Type B pancreatic cell (in vitro differentiated cells): Measurements from ENCODE around the gene EPHX1. TPM values are rescaled to one million over a fixed set of nuclear protein-coding genes. Genes with fewer than 3 reads are reported as not detected.

Experiments
- DNase-seq: peaks from one replicate; pipeline ENCODE4 v3.0.0; 2021; ENCODE audit warnings: mixed read lengths; ENCODE audit not compliant: unreplicated experiment; ENCODE audit errors: extremely low spot score
- H3K27ac Mint-ChIP-seq: 2 replicates; pipeline ENCODE4 v1.8.0; 2021; ENCODE audit warnings: mild to moderate bottlenecking, mixed read lengths
- H3K27me3 Mint-ChIP-seq: 2 replicates; pipeline ENCODE4 v1.8.0; 2021; ENCODE audit warnings: mixed read lengths
- H3K36me3 Mint-ChIP-seq: 2 replicates; pipeline ENCODE4 v1.8.0; 2021; ENCODE audit warnings: mixed read lengths
- H3K4me1 Mint-ChIP-seq: one replicate; pipeline ENCODE4 v1.8.0; 2021; ENCODE audit warnings: mixed read lengths; ENCODE audit not compliant: unreplicated experiment
- H3K4me3 Mint-ChIP-seq: 2 replicates; pipeline ENCODE4 v1.8.0; 2021; ENCODE audit warnings: mild to moderate bottlenecking, mixed read lengths
- H3K9me3 Mint-ChIP-seq: 2 replicates; pipeline ENCODE4 v1.8.0; 2021; ENCODE audit warnings: mixed read lengths
- total RNA-seq: library from RNA; stranded (reverse); gene quantifications from 2 replicates; pipeline ENCODE4 v1.2.1, GENCODE V29; 2021; ENCODE audit warnings: low replicate concordance
- TF ChIP-seq, protein P1 (sequence below): fragments of 200-600 bp; sonication (generic); conservative IDR thresholded peaks from 2 replicates; pipeline ENCODE4 v1.5.0; 2021; ENCODE audit warnings: antibody characterized with exemption, mild to moderate bottlenecking

EPHX1 gene
- total RNA-seq, 1 donor from 2014 or later = 65.2 TPM

DNA sequence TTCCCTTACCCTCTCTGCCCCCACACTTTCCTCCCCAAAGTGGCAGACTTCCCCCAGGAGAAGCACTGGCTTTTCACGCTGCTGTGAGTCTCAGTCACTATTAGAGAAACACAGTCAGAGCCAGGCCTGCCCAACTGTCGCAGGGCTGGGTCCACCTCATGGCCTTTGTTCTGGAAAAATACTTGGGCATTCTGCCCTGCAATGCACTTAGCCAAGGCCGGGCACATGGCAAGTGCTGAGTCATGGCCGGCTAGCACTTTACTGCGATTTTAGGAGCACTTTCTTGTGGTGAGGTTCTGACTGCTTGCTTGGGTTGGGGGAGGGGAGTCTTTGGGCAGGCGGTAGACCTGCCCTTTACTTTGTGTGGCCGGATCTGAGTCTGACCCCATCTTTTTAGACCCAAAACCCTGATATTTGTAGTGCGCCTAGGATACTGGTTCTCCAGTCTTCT lies 7.7 kb downstream of the EPHX1 start:
- no peaks in the 10 kb centered on the region for H3K9me3 Mint-ChIP-seq
- DNase-seq = no peak
- no peak overlapping the region for H3K27ac Mint-ChIP-seq
- H3K4me3 Mint-ChIP-seq = no peak overlapping the region
- no peaks in the 10 kb centered on the region for H3K36me3 Mint-ChIP-seq
- H3K27me3 Mint-ChIP-seq = no peaks in the 10 kb centered on the region
- H3K4me1 Mint-ChIP-seq = peaks cover 26% of the 10 kb centered on the region
- TF ChIP-seq, protein P1, sequence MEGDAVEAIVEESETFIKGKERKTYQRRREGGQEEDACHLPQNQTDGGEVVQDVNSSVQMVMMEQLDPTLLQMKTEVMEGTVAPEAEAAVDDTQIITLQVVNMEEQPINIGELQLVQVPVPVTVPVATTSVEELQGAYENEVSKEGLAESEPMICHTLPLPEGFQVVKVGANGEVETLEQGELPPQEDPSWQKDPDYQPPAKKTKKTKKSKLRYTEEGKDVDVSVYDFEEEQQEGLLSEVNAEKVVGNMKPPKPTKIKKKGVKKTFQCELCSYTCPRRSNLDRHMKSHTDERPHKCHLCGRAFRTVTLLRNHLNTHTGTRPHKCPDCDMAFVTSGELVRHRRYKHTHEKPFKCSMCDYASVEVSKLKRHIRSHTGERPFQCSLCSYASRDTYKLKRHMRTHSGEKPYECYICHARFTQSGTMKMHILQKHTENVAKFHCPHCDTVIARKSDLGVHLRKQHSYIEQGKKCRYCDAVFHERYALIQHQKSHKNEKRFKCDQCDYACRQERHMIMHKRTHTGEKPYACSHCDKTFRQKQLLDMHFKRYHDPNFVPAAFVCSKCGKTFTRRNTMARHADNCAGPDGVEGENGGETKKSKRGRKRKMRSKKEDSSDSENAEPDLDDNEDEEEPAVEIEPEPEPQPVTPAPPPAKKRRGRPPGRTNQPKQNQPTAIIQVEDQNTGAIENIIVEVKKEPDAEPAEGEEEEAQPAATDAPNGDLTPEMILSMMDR = no peak

DNA sequence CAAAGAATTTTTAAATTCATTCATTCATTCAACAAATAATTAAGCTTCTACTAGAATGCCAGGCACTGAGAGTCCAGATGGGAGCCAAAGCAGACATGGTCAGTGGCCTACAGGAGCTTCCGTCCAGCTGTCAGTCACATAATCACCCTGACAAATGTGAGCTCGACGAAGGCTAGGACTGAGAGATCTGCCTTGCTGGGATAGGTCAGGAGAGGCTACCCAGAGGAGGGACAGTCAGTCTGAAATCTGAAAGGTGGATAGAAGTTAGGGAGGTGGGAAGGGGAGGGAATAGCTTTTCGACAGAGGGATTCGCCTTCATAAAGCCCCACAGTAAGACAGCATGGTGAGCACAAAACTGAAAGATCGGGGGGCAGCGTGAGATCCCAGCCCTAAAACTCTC lies 8.3 kb downstream of the EPHX1 start:
- no peaks in the 10 kb centered on the region for H3K9me3 Mint-ChIP-seq
- TF ChIP-seq, protein P1 = no peak
- H3K4me1 Mint-ChIP-seq = peaks cover 21% of the 10 kb centered on the region
- no peak overlapping the region for H3K4me3 Mint-ChIP-seq
- no peaks in the 10 kb centered on the region for H3K27me3 Mint-ChIP-seq
- no peaks in the 10 kb centered on the region for H3K36me3 Mint-ChIP-seq
- no peak overlapping the region for H3K27ac Mint-ChIP-seq
- no peak for DNase-seq

DNA sequence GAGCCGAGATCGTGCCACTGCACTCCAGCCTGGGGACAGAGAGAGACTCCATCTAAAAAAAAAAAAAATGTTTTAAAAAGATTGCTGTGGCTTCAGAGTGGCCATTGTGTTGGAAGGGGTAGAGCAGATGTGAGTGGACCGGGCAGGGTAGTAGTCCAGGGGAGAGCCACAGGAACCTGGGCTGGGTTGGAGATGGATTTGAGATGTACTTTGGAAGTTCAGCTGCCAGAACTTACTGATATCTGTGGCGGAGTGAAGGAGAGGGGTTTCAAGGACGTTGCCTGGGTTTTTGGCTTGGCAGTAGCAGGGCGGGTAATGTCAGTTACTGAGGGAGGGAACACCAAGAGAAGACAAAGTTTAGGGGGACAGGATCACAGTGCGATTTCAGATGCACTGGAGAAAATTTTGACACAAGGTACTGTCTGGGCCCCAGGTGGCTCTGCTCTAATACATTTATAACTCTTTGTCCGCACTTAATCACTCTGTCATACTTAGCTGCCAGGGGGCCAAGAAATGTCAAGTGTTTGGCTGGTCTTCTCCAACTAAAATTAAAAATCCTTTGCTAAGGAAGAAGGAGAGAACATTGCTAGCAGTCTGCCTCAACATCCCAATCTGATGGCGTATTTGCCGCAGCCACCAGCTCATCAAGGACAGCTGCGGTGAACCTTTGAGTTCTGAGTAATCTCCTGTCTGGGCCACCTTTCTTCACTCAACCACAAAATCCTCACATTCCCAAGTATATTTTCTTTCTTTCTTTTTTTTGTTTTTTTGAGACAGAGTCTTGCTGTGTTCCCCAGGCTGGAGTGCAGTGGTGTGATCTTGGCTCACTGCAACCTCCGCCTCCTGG lies 9.6 kb downstream of the EPHX1 start:
- Mint-ChIP-seq H3K27ac (no peak overlapping the region), H3K36me3 (no peaks in the 10 kb centered on the region), H3K4me1 (peaks cover 22% of the 10 kb centered on the region), H3K9me3 (no peaks in the 10 kb centered on the region), H3K4me3 (no peak overlapping the region), H3K27me3 (no peaks in the 10 kb centered on the region)
- no peak for DNase-seq
- TF ChIP-seq, protein P1 = no peak

DNA sequence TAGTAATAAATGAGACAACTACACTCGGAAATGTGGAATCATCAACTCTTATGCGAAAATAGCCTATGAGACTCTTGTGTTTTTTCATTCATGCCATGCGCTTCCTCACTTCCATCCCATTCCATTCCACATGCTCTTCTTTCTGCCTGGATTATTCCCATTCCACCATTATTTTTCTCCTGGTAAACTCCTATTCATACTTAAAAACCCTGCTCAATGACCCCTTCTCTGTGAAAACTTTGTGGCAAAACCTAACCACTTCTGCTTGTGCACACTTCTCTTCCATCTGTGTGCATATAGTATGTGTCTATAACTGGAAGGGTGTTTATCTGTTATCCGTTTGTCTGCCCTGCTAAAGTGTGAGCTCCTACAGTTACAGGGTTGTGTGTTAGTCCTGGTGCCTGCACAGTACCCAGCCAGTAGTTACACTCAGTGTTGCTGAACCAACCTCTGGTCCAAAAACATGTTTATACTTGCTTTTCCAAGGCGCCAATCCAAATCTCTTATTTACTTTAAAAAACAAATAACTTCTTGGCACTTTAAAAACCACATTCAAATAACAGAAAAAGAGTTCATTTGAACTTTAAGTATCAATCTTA lies 10.7 kb downstream of the EPHX1 start:
- no peaks in the 10 kb centered on the region for H3K27me3 Mint-ChIP-seq
- TF ChIP-seq, protein P1 = no peak
- no peak for DNase-seq
- no peaks in the 10 kb centered on the region for H3K9me3 Mint-ChIP-seq
- peaks cover 29% of the 10 kb centered on the region for H3K4me1 Mint-ChIP-seq
- no peaks in the 10 kb centered on the region for H3K36me3 Mint-ChIP-seq
- H3K27ac Mint-ChIP-seq = no peak overlapping the region
- H3K4me3 Mint-ChIP-seq = no peak overlapping the region

DNA sequence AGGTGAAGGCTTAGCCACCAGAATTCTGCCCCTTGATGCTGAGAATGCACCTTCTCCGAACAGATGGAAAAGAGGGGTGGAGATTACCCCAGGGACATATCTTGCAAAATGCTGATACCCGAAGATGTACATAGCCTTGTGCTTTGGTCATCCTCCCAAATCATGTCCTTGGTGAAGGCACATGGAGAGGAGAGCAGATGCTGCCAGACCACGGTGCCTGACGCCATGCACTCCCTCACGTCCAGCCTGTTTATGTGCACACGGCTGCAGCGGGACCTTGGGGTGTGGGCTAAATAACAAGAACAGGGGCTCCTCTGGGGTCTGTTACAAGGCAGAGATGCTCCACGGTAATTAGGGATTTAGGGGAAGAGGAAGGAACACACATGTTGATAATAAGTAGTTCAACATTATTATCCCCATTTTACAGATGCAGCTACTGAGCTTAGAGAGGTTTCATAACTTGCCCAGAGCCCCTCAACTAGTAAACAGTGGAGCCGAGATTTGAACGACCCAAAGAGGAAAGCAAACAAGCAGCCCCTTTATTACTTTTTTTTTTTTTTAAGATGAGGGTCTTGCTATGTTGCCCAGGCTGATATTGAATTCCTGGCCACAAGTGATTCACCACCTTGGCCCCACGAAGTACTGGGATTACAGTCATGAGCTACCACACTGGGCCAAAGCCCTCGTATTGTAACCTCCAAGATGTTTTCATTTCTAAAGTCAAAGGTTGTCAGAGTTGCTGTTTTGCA lies 12.9 kb downstream of the EPHX1 start:
- H3K27me3 Mint-ChIP-seq = no peaks in the 10 kb centered on the region
- H3K36me3 Mint-ChIP-seq = no peaks in the 10 kb centered on the region
- no peak overlapping the region for H3K27ac Mint-ChIP-seq
- H3K4me3 Mint-ChIP-seq = no peak overlapping the region
- no peaks in the 10 kb centered on the region for H3K9me3 Mint-ChIP-seq
- TF ChIP-seq, protein P1 = no peak
- DNase-seq = no peak
- peaks cover 32% of the 10 kb centered on the region for H3K4me1 Mint-ChIP-seq
